ENCODE data around the gene MRRF.
A peak's percentile ranks its signal among the peaks of the same experiment; 100 is the strongest.

Gene MRRF

DNA sequence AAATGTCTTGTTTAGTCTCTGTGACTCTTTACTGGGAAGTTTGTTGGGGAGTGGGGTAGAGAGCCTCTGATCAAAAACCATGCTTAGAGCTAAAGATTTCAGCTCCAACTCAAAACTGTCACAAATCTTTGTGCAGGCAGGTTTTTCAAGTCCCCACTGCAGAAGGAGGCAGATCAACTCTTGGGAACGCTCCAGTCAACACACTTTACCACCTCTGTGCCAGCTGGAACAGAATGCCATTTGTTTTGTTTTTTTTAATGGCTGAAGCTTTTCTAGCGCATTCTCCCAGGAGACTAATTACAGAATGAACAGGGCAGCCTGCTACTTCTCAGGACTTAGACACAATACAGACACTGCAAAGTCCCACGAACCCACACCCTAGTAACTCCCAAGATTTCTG lies 18.0 kb upstream of the MRRF start:
- CTCF ChIA-PET = no interaction called here
- no peak for DNase-seq
- Mint-ChIP-seq H3K36me3 (peaks cover 52% of the 10 kb centered on the region), H3K4me1 (no peaks in the 10 kb centered on the region), H3K4me3 (no peak overlapping the region), H3K9me3 (no peaks in the 10 kb centered on the region), H3K27me3 (no peaks in the 10 kb centered on the region), H3K27ac (no peak overlapping the region)

DNA sequence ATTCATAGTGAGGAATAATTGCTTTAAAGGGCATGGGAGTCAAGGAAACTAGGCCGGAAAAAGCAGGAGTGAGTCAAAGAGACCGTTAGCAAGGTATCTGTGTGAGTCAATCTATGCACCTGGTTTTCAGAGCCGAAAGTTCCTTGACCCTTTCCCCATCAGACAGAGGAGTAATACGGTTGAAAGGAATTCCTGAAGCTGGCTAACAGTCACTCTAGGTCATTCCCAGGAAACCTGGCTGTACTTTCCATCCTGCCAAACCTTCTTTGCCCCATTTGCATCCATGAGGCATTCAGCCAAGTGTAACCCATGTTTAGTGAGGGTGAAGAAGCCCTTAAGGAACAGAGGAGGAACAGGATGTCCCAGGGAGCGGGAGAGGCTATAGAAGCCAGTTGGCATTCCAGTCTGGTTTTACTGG lies 16.2 kb upstream of the MRRF start:
- CTCF ChIA-PET = no interaction called here
- no peaks in the 10 kb centered on the region for H3K9me3 Mint-ChIP-seq

DNA sequence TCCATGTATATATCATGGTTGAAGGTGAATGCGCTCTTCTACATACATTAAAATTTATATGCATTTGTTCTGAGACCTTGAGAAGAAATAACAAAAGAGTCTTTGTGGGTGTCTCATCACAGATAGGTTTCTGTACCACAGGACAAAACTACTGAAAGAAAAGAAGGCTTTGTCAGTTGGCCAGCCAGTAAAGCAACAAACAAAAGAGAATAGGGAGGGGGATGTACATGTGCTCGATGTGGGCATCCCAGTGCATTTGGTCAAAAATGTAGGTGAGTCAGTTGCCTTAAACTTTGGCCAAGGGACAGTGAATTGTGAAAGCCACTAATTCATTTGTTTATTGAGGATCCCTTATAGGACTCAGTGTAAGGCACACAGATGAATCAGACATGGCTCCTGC lies 13.3 kb upstream of the MRRF start:
- DNase-seq = no peak
- CTCF ChIA-PET = no interaction called here
- no peaks in the 10 kb centered on the region for H3K27me3 Mint-ChIP-seq
- no peaks in the 10 kb centered on the region for H3K9me3 Mint-ChIP-seq
- no peaks in the 10 kb centered on the region for H3K4me1 Mint-ChIP-seq
- H3K27ac Mint-ChIP-seq = no peak overlapping the region
- peaks cover 38% of the 10 kb centered on the region for H3K36me3 Mint-ChIP-seq
- no peak overlapping the region for H3K4me3 Mint-ChIP-seq

More for the DNA sequence above, 16.2 kb upstream of the MRRF start:
- no peak for DNase-seq
- H3K36me3 Mint-ChIP-seq = peaks cover 47% of the 10 kb centered on the region
- no peak overlapping the region for H3K4me3 Mint-ChIP-seq
- no peak overlapping the region for H3K27ac Mint-ChIP-seq
- no peaks in the 10 kb centered on the region for H3K27me3 Mint-ChIP-seq
- no peaks in the 10 kb centered on the region for H3K4me1 Mint-ChIP-seq

DNA sequence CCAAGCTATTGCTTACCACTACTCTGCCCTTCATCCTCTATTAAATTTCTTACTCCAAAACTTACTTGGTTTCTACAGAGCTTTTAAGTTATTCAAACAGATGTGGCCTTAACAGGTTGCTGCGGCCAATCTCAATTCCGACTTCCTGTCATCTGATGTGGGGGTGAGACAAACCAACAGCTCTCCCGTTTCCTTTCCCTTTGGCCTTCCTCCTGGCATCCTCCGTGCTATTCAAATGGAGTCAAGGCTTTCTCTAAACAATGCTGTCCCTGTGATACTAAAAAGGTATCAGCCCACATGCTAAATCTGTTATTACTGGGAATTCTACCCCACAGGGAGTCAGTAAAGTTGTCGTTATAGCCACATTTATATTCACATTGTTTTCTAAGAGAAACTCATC lies 11.9 kb upstream of the MRRF start:
- no peak for DNase-seq
- no peak overlapping the region for H3K27ac Mint-ChIP-seq
- no peaks in the 10 kb centered on the region for H3K27me3 Mint-ChIP-seq
- CTCF ChIA-PET = no interaction called here
- H3K4me3 Mint-ChIP-seq = no peak overlapping the region
- no peaks in the 10 kb centered on the region for H3K9me3 Mint-ChIP-seq
- no peaks in the 10 kb centered on the region for H3K4me1 Mint-ChIP-seq
- peaks cover 38% of the 10 kb centered on the region for H3K36me3 Mint-ChIP-seq

DNA sequence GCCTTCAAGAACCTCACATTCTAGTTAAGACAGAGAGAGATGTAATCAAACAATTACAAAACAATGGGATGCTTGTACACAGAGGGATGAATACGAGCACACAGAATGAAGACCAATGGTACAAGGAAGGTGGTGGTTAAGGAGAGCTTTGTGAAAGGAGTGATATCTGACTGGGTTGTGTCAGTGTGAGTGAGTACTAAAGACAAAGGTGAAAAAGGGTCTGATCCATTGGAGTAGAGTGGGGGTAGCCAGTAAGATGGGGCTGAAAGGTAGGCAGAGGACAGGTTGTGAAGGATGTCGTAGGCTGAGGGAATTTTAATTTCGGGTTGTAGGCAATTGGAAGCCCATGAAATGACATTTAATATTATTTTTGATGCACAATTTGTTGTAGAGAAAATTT lies 9.9 kb upstream of the MRRF start:
- DNase-seq = no peak
- CTCF ChIA-PET = no interaction called here
- Mint-ChIP-seq H3K9me3 (no peaks in the 10 kb centered on the region), H3K4me1 (no peaks in the 10 kb centered on the region), H3K27me3 (no peaks in the 10 kb centered on the region), H3K4me3 (no peak overlapping the region), H3K36me3 (peaks cover 46% of the 10 kb centered on the region), H3K27ac (no peak overlapping the region)

DNA sequence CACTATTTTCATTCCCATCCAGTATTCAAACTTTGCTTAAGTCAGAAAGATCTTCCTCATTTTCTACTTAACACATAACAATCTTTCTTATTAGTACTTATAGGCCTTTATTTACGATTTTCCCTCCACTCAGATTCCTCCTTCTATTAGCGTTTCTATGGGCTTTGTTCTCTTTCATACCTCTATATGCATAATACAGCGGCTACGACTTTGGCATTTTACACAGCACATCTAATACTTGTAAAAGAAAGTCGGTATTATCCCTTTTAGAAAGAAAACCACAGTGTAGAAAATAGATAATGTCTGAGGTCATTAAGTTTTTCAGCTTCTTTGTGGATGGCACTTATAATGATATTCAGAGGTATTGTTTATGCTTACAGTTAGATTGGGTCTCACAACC lies 8.5 kb upstream of the MRRF start:
- Mint-ChIP-seq H3K27me3 (no peaks in the 10 kb centered on the region), H3K36me3 (peaks cover 49% of the 10 kb centered on the region), H3K27ac (no peak overlapping the region), H3K9me3 (no peaks in the 10 kb centered on the region), H3K4me1 (peaks cover 4% of the 10 kb centered on the region), H3K4me3 (no peak overlapping the region)
- CTCF ChIA-PET = no interaction called here
- no peak for DNase-seq

DNA sequence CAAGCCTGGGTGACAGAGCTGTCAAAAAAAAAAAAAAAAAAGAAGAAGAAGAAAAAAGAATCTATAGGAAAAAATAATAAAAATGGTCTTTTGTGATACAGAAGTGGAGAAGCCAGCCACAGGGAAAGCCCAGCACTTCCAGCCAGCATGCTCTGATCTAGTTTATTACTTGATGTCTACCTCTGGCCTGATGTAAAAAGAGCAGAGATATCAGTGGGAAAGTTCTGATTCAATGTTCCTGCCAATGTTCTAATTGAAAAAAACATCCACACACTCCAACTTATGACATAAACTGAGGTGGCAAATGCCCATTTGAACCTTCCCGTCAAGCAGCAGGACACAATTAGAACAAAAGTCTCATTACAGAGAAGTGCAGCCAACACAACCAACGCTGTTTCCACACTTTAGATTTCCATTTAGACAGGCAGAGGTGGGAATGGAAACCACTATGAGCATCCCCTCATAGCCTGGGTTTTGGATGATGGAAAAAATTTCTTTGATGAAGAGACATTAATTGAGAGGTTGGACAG lies 5.7 kb upstream of the MRRF start:
- no peak overlapping the region for H3K4me3 Mint-ChIP-seq
- no peak overlapping the region for H3K27ac Mint-ChIP-seq
- CTCF ChIA-PET = no interaction called here
- no peaks in the 10 kb centered on the region for H3K9me3 Mint-ChIP-seq
- H3K27me3 Mint-ChIP-seq = no peaks in the 10 kb centered on the region
- no peak for DNase-seq
- peaks cover 40% of the 10 kb centered on the region for H3K36me3 Mint-ChIP-seq
- H3K4me1 Mint-ChIP-seq = peaks cover 29% of the 10 kb centered on the region

DNA sequence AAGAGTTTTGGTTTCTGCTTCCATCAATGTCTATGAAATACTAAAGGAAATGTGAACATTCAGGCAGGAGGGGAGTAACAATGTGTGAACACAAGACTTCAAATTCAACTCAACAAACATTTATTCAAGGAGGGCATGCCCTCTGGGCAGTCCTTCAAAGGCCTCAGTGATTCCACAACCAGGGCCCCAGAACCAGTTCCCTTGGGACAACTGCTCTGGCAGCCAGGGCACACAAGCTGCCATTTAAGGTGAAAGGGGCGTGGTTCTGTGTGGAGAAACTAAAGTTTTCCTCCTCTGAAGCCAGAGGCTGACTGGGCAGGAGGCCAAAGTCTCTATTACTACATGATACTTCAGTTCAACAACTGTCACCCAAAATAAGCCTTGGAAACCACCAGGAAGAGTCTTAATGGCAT lies 3.2 kb upstream of the MRRF start:
- Mint-ChIP-seq H3K4me3 (no peak overlapping the region), H3K36me3 (peaks cover 38% of the 10 kb centered on the region), H3K27me3 (peaks cover 4% of the 10 kb centered on the region), H3K4me1 (peaks cover 44% of the 10 kb centered on the region), H3K9me3 (no peaks in the 10 kb centered on the region), H3K27ac (no peak overlapping the region)
- CTCF ChIA-PET = interaction anchor here (1.0 kb wide), 1 partner anchor 166 kb away, joined by 5 read pairs; no protein-coding TSS in a partner anchor
- DNase-seq = no peak

DNA sequence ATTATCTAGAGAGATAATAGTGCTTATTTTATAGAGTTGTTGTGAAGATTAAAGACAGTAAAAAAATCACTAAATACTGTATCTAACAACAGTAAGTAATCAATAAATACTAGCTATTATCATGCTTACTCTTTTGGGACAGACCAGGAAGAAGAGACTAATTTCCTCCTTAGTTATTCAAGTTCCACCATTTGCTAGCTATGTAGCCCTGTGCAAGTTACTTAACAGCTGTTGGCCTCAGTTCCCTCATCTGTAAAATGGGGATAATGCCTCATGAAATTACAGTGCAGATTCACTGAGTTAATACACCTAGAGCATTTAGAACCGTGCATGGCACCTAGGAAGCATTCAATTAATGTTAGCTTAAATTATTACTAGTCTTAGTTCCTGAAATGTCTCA lies 2.6 kb upstream of the MRRF start:
- H3K27ac Mint-ChIP-seq = peak overlapping the region; percentile 64

DNA sequence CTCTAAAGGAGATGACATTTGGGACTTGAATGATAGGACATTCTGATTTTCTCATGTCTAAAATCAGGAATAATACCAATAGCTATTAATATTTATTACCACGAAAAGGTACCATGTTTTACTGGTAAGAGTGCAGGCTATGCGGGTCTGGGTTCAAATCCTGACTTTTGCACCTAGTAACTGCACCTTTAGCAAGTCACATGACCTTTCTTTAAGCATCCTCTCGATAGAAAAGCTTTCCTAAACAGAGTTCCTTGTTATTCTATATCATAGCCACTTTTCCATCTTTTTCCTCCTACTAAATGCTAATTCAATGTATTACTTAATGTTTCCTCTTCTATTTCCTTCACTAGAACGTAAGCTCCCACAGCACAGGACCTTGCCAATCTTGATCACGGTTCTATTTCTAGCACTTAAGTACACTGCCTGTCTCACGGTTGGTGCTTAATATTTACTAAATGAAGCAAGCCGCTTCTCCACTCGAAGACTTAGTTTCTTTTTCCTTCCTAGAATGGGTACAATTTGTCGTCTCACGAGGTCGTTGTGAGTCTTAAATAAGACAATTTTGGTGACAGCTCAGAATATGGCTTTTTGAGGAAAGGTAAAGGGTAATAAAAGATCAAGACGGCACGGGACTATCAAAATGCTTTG lies 858 bp upstream of the MRRF start:
- Mint-ChIP-seq H3K27ac (peak overlapping the region; percentile 99), H3K36me3 (peaks cover 29% of the 10 kb centered on the region), H3K4me1 (peaks cover 52% of the 10 kb centered on the region), H3K4me3 (peak overlapping the region; percentile 83), H3K27me3 (peaks cover 4% of the 10 kb centered on the region), H3K9me3 (no peaks in the 10 kb centered on the region)
- DNase-seq = no peak
- CTCF ChIA-PET = interaction anchor here (0.9 kb wide), 1 partner anchor 165 kb away, joined by 3 read pairs; no protein-coding TSS in a partner anchor

More for the DNA sequence above, 2.6 kb upstream of the MRRF start:
- peaks cover 4% of the 10 kb centered on the region for H3K27me3 Mint-ChIP-seq
- CTCF ChIA-PET = interaction anchor here (1.0 kb wide), 1 partner anchor 167 kb away, joined by 5 read pairs; no protein-coding TSS in a partner anchor
- DNase-seq = no peak
- H3K4me3 Mint-ChIP-seq = peak overlapping the region; percentile 18
- H3K4me1 Mint-ChIP-seq = peaks cover 44% of the 10 kb centered on the region
- H3K36me3 Mint-ChIP-seq = peaks cover 38% of the 10 kb centered on the region
- H3K9me3 Mint-ChIP-seq = no peaks in the 10 kb centered on the region

DNA sequence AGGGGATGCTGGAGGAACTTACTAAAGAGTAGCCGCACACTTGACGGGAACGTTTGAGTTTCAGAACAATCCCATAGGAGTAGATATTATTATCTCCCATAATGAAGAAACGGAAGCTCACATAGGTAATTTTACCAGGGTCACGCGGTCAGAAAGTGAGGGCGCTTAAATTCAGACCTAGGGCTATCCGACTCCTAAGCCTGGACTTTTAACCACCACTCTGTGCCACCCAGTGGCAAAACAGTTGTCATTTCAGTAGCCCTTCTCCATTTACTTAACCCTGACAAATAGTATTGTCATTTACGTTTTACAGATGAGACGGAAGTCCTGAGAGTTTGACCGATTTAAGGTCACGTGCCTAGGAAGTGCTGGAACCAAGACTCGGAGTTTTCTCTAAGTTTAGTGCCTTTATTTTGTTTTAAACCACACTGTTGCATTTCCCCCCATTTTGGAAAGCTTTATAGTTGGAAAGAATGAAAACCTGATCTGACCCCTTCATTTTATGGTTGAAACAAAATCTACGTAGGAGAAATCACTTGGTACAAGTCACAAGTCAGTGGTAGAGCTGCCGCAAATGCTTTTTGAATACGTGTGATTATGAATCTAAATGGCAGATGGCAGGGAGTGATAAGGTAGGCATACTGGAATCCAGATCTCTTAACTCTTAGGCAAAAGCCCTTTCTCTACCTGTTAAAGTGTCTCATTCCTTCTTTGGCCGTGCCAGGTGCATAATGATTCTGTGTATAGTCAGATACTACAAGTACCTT lies 650 bp downstream of the MRRF start:
- CTCF ChIA-PET = interaction anchor here (1.0 kb wide), 2 partner anchors 13 to 140 kb away, joined by 3 read pairs; no protein-coding TSS in a partner anchor
- H3K27ac Mint-ChIP-seq = peak overlapping the region; percentile 99
- peaks cover 4% of the 10 kb centered on the region for H3K27me3 Mint-ChIP-seq
- peaks cover 15% of the 10 kb centered on the region for H3K36me3 Mint-ChIP-seq
- H3K4me1 Mint-ChIP-seq = peaks cover 52% of the 10 kb centered on the region
- DNase-seq = peak; percentile 33
- H3K4me3 Mint-ChIP-seq = peak overlapping the region; percentile 83
- H3K9me3 Mint-ChIP-seq = no peaks in the 10 kb centered on the region

DNA sequence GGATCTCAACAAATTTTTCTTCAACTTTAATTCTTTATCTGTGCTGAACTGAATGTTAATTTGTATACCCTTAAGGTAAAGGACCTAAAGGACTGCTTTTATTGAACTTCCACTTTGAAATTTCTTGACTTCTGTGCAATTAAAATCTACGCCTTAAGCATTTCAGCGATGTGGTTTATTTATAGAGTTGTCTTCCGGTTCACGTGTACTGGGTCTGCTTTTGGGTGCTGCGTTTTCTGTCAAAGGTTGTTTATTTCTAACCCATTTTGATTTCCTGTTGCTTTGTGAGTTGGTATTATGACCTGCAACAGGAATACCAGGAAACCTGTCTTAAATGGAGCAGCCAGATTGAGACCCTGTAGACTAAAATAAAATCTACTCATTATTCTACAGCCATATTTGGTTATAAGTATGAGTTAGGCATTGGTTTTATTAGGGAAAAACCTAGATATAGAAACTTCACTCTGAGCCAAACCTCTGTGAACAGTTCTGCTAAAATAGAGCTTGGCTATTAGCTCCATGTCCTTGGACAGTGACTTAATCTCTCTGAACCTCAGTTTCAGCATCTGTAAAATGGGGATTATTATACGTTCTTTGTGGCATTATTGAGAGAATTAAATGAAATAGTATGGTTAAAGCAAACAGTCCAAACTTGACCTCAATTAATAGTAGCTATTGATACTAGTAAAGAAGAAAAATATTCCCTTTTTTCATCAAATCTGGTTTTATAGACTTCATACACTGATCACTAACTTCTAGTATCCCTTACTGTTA lies 3.5 kb downstream of the MRRF start:
- Mint-ChIP-seq H3K27ac (no peak overlapping the region), H3K4me3 (no peak overlapping the region)

DNA sequence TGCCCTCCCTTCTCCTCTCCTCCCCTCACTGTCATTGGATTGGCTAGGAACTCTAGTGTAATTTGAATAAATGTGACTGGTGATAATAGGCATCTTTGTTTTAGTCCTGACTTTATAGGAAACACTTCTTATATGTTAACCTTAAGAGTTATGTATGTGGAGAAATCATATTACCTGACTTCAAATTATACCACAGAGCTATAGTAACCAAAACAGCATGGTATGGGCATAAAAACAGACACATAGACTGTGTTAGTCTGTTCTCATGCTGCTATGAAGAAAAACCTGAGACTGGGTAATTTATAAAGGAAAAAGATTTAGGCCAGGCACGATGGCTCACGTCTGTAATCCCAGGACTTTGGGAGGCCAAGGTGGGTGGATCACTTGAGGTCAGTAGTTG lies 9.4 kb downstream of the MRRF start:
- Mint-ChIP-seq H3K4me3 (no peak overlapping the region), H3K27me3 (no peaks in the 10 kb centered on the region), H3K27ac (no peak overlapping the region), H3K36me3 (peaks cover 44% of the 10 kb centered on the region), H3K9me3 (no peaks in the 10 kb centered on the region), H3K4me1 (no peaks in the 10 kb centered on the region)
- CTCF ChIA-PET = no interaction called here
- DNase-seq = no peak

More for the DNA sequence above, 3.5 kb downstream of the MRRF start:
- CTCF ChIA-PET = no interaction called here
- H3K27me3 Mint-ChIP-seq = peaks cover 4% of the 10 kb centered on the region
- peaks cover 26% of the 10 kb centered on the region for H3K36me3 Mint-ChIP-seq
- H3K4me1 Mint-ChIP-seq = peaks cover 29% of the 10 kb centered on the region
- DNase-seq = no peak
- no peaks in the 10 kb centered on the region for H3K9me3 Mint-ChIP-seq

DNA sequence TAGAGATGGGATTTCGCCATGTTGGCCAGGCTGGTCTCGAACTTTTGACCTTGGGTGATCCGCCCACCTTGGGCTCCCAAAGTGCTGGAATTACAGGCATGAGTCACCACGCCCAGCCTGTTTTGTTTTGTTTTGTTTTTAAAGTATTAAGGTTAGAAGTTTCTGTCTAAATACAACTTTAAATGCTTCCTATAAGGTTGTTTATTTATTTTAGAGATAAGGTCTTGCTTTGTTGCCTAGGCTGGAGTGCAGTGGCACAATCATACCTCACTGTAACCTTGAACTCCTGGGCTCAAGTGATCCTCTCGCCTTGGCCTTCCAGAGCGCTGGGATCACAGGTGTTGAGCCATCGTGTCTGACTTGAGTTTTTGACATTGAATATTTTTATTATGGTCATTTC lies 11.4 kb downstream of the MRRF start:
- H3K4me1 Mint-ChIP-seq = no peaks in the 10 kb centered on the region
- H3K9me3 Mint-ChIP-seq = no peaks in the 10 kb centered on the region
- no peak overlapping the region for H3K4me3 Mint-ChIP-seq
- no peaks in the 10 kb centered on the region for H3K27me3 Mint-ChIP-seq
- CTCF ChIA-PET = no interaction called here
- H3K36me3 Mint-ChIP-seq = peaks cover 50% of the 10 kb centered on the region
- no peak for DNase-seq
- no peak overlapping the region for H3K27ac Mint-ChIP-seq

All from activated naive CD4-positive, alpha-beta T cell treated with anti-CD3 and anti-CD28 coated beads, Interleukin-2, amount 10 ng/mL, durations not matched to agents 7 days and 5 days (primary cell).